ENCODE measurements around the gene NFE2L1.

Gene NFE2L1

DNA sequence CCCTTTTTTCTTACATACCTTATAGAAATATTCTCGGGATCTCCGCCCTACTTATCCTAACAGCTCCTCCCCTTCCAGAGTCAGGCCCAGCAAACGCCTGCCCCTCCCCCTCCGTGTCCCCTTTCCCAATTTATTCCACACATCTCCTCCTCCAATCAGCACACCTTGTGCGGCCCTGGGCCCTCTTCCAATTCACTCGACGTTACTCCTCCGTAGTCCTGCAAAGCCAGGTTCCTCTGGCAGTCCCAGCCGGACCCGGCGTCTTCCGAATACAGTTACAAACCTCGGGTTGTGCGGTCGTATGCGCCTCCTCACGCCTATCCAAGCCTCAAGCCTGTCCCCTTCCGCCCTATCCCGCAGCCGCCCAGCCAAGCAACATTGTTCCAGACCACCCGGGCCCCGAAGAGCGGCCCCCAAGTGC lies 52.4 kb downstream of the NFE2L1 start:
- H3K36me3 Mint-ChIP-seq, result no peaks in the 10 kb centered on the region
- no peaks in the 10 kb centered on the region for H3K9me3 Mint-ChIP-seq
- H3K4me1 Mint-ChIP-seq, result peaks cover 54% of the 10 kb centered on the region
- H3K27ac Mint-ChIP-seq, result peak overlapping the region; percentile 97
- ATAC-seq, result no peak
- H3K27me3 Mint-ChIP-seq, result no peaks in the 10 kb centered on the region
- peak overlapping the region; percentile 95 for H3K4me3 Mint-ChIP-seq

DNA sequence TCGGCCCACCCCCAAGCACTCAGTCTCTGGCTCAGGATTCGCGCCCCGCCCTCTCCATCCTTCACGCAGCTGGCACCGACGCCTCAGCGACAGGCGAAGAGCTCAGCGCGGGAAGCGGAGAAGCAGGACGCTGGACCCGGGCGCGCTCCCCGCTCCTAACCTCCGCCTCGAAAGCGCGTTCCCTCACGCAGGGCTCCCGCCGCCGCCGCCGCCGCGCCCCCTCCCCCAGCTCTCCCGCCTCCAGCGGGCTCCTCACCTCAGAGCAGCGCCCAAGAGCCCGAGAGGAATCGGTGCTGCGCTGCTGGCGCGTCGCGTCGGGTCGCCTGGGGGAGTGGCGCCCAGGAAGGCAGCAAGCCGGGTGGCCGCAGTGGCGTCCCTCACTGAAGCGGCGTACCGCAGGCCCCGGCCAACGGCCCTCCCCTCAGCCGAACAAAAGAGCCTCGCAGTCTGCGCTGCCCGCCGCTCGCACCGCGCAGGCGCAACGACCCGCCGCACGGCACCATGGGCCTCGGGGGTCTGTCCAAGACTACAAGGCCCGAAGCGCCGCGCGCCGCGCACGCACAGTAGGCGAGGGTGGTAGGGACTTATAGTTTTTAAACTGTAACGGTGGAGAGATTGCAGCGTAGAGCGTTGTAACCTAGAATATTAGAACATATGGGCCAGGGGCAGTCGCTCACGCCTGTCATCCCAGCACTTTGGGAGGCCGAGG lies 53.0 kb downstream of the NFE2L1 start, which contains the start of gene CBX1:
Gene CBX1, minus strand, starts transcription at position 467 of the 709 bp plus-strand sequence. CDS start 24,474 bp downstream, outside the sequence.
- Mint-ChIP-seq H3K36me3 (no peaks in the 10 kb centered on the region), H3K4me3 (peak within 1 kb of the TSS; percentile 95), H3K27ac (peak within 1 kb of the TSS; percentile 97), H3K27me3 (no peaks in the 10 kb centered on the region), H3K4me1 (peaks cover 54% of the 10 kb centered on the region), H3K9me3 (no peaks in the 10 kb centered on the region)
- ATAC-seq, result peak; percentile 99

DNA sequence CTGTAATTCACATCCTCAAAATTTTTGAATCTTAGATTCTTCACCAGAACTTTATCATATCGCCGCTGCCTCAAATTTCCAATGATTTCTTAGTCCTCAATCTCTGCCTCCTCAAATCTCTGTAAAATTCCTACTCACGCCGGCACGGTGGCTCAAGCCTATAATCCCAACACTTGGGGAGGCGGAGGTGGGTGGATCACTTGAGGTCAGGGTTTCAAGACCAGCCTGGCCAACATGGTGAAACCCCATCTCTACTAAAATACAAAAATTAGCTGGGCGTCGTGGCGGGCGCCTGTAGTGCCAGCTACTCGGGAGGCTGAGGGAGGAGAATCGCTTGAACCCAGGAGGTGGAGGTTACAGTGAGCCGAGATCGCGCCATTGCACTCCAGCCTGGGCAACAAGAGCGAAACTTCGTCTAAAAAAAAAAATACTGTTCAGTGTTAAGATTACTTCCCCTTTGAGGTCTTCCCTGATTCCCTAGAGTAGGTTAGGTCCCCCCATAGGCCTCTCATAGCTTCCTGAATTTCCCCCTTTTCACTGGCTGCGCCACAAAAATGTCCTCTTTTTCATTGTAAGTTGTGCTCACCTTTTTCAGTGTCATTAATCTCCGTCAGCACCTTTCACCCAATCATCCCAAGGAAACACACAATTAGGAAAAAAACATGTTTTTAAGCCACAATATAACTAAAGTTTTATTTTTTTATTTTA lies 54.0 kb downstream of the NFE2L1 start:
- no peaks in the 10 kb centered on the region for H3K9me3 Mint-ChIP-seq
- peak overlapping the region; percentile 97 for H3K27ac Mint-ChIP-seq
- H3K4me1 Mint-ChIP-seq, result peaks cover 62% of the 10 kb centered on the region
- ATAC-seq, result no peak
- peak overlapping the region; percentile 75 for H3K4me3 Mint-ChIP-seq
- H3K36me3 Mint-ChIP-seq, result no peaks in the 10 kb centered on the region
- H3K27me3 Mint-ChIP-seq, result no peaks in the 10 kb centered on the region

DNA sequence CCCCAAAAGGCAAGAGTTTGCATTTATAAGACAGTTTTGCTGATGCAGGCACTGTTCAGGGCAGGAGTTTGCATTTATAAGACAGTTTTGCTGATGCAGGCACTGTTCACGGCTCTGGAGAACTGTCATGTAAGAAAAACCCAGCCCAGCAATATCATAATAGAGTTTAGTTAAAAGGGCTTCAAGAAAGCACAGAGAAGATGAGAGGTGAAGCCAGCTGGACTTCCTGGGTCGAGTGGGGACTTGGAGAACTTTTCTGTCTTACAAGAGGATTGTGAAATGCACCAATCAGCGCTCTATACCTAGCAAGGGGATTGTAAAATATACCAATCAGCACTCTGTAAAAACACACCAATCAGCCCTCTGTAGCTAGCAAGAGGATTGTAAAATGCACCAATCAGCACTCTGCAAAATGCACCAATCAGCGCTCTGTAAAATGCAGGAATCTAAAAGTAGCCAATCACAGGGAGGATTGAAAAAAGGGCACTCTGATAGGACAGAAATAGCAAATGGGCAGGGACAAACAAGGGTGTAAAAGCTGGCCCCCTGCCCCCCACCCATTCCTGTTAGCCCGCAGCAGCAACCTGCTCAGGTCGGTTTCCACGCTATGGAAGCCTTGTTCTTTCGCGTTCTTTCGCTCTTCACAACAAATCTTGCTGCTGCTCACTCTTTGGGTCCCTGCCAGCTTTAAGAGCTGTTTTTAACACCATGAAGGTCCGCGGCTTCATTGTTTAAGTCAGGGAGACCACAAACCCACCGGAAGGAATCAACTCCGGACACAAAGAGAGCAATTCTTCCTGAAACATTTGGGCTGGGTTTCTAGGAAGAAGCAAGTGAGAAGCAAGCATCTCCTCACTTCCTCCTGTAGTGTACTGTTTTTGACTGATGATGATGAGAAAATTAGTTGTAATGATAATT lies 54.9 kb downstream of the NFE2L1 start:
- ATAC-seq, result no peak
- Mint-ChIP-seq H3K9me3 (no peaks in the 10 kb centered on the region), H3K4me1 (peaks cover 60% of the 10 kb centered on the region), H3K4me3 (no peak overlapping the region), H3K27ac (peak overlapping the region; percentile 97), H3K36me3 (no peaks in the 10 kb centered on the region), H3K27me3 (no peaks in the 10 kb centered on the region)

DNA sequence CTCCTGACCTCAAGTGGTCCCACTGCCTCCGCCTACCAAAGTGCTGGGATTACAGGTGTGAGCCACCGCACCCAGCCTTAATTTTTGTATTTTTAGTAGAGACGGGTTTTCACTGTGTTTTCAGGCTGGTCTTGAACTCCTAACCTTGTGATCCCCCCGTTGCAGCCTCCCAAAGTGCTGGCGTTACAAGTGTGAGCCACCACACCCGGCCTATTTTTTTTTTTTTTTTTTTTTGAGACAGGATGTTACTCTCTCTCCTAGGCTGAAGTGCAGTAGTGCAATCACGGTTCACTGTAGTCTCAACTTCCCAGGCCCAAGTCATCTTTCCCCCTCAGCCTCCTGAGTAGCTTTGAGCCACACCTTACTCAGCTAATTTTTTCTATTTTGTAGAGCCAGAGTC lies 56.3 kb downstream of the NFE2L1 start:
- Mint-ChIP-seq H3K4me1 (peaks cover 62% of the 10 kb centered on the region), H3K36me3 (no peaks in the 10 kb centered on the region), H3K9me3 (no peaks in the 10 kb centered on the region), H3K27me3 (no peaks in the 10 kb centered on the region), H3K4me3 (no peak overlapping the region), H3K27ac (no peak overlapping the region)
- no peak for ATAC-seq

DNA sequence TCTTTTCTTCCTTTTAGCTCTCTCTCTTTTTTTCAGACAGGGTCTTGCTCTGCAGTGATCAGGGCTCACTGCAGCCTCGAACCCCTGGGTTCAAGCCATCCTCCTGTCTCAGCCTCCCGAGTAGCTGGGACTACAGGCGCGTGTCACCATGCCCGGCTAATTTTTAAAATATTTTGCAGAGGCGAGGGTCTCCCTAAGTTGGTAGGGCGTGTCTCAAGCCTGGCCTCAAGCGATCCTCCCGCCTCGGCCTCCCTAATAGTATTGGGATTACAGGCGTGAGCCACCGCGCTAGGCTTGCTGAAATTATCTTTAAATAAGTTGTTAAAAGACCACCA lies 58.6 kb downstream of the NFE2L1 start:
- H3K36me3 Mint-ChIP-seq, result peaks cover 6% of the 10 kb centered on the region
- peak overlapping the region; percentile 89 for H3K27ac Mint-ChIP-seq
- no peak for ATAC-seq
- peaks cover 63% of the 10 kb centered on the region for H3K4me1 Mint-ChIP-seq
- no peaks in the 10 kb centered on the region for H3K27me3 Mint-ChIP-seq
- H3K9me3 Mint-ChIP-seq, result no peaks in the 10 kb centered on the region
- peak overlapping the region; percentile 97 for H3K4me3 Mint-ChIP-seq

DNA sequence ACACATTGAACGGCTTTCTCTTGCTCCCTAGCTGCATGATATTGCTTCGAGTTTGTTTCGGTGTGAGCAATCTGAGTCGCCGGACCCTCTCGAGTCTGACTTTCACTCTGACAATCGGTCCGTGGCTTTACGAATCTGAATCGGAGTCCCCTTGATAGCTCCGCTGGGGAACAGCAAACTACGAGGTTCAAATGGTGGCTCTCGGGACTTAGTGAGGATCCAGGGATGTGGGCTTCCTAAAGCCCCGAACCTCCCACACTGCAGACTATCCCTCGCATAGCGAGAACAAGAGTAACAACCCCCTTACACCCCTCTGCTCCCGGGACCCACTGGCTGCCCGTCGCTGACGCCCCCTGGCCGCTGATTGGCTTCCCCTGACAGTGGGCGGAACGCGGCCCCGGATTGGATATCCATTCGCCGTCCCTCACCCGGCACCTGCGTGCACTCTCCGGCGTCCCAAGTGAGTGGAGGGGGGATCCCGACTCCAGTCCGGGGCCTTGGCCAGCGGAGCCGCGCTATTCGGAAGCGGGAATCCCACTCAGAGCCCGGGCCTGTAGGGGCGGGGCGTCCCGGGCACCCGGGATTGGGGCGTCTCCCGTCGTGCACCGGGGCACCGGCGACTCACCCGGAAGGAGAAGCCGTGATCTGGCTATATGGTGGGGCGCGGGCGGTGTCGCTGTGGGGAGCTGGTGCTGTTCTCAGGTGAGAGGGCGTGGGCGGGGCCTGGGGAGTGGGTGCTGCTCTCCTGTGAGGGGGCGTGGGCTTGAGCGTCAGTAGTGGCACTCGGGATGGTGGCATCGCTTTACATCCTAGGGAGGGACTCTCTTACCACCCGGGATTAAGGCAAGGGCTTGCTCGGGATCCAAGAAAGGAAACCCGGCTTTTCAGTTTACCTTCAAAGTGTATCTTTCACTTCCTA lies 59.2 kb downstream of the NFE2L1 start, which contains the start of gene SNX11:
Gene SNX11, plus strand, starts transcription at position 630 of the 919 bp plus-strand sequence. CDS start 4,278 bp downstream, outside the sequence.
- peak within 1 kb of the TSS; percentile 89 for H3K27ac Mint-ChIP-seq
- peak within 1 kb of the TSS; percentile 97 for H3K4me3 Mint-ChIP-seq
- ATAC-seq, result peak; percentile 90
- peaks cover 13% of the 10 kb centered on the region for H3K36me3 Mint-ChIP-seq
- H3K9me3 Mint-ChIP-seq, result no peaks in the 10 kb centered on the region
- peaks cover 63% of the 10 kb centered on the region for H3K4me1 Mint-ChIP-seq
- H3K27me3 Mint-ChIP-seq, result no peaks in the 10 kb centered on the region

DNA sequence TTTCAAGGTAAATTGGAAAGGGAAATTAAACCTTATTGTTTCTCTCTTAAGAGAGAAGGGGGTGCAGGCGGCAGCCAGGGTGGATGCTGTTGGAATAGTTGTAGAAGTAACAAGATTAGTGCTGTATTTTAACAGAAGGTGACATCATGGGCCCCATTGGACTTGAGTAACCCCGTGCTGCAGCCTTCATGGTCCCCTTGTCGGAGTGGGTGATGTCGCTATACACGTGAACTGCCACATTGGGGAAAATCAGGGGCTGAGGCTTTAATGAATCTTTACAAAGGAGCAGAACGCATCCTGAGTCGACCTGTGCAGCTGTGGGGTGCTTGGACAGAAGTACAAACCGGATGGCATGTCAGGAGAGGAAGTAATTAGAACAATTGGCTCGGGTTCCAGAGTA lies 62.6 kb downstream of the NFE2L1 start:
- Mint-ChIP-seq H3K27me3 (no peaks in the 10 kb centered on the region), H3K4me1 (peaks cover 65% of the 10 kb centered on the region), H3K27ac (peak overlapping the region; percentile 89), H3K36me3 (peaks cover 24% of the 10 kb centered on the region), H3K4me3 (peak overlapping the region; percentile 97), H3K9me3 (no peaks in the 10 kb centered on the region)
- ATAC-seq, result no peak
